GM12878 (cell line): ENCODE measurements around the gene CCR3. TPM values are rescaled to one million over a fixed set of nuclear protein-coding genes. Genes with fewer than 3 reads are reported as not detected.

ENCODE experiments used
- ASH2L ChIP-seq: fragments of 300-600, 200-600 bp; sonication (generic); IDR thresholded peaks from 2 replicates; pipeline ENCODE4 v1.6.1; 2017; ENCODE audit warnings: low read depth, mild to moderate bottlenecking, borderline replicate concordance
- BACH1 ChIP-seq: fragments of 450-650 bp; IDR thresholded peaks from 2 replicates; pipeline ENCODE4 v1.6.1; 2017; ENCODE audit warnings: mild to moderate bottlenecking, borderline replicate concordance
- BCL11A ChIP-seq: IDR thresholded peaks from 2 replicates; pipeline ENCODE4 v1.6.1; 2011; ENCODE audit warnings: low read depth, low read length
- CBFB ChIP-seq: IDR thresholded peaks from 2 replicates; pipeline ENCODE4 v1.6.1; 2016; ENCODE audit warnings: antibody characterized with exemption, low read depth
- CHD2 ChIP-seq: IDR thresholded peaks from 2 replicates; pipeline ENCODE4 v1.6.1; 2011; ENCODE audit warnings: low read depth, low read length, improper control_type of control experiment, borderline replicate concordance
- EGR1 ChIP-seq, 2 experiments: IDR thresholded peaks; 1 replicate in 1 of 2; 2 replicates in 1 of 2; pipeline ENCODE4 v1.6.1; 2011 to 2012; ENCODE audit warnings: low read depth in 2 of 2, low read length in 2 of 2, borderline replicate concordance in 1 of 2, mild to moderate bottlenecking in 1 of 2, moderate library complexity in 1 of 2
- HDAC2 ChIP-seq: fragments of 200-600 bp; sonication (generic); IDR thresholded peaks from 2 replicates; pipeline ENCODE4 v1.6.1; 2017
- MEF2A ChIP-seq: IDR thresholded peaks from 2 replicates; pipeline ENCODE4 v1.6.1; 2011; ENCODE audit warnings: low read depth, mild to moderate bottlenecking, low read length, moderate library complexity; ENCODE audit not compliant: insufficient read depth
- MYB ChIP-seq: fragments of 150-350 bp; IDR thresholded peaks from 2 replicates; pipeline ENCODE4 v1.6.1; 2014; ENCODE audit warnings: mild to moderate bottlenecking, low read depth, low read length, borderline replicate concordance
- NFXL1 ChIP-seq: fragments of 450-650 bp; IDR thresholded peaks from 2 replicates; pipeline ENCODE4 v1.6.1; 2017; ENCODE audit warnings: antibody characterized with exemption, mild to moderate bottlenecking, borderline replicate concordance
- NR2C1 ChIP-seq: fragments of 450-650 bp; IDR thresholded peaks from 2 replicates; pipeline ENCODE4 v1.6.1; 2017; ENCODE audit warnings: antibody characterized with exemption, mild to moderate bottlenecking, moderate library complexity
- POLR2AphosphoS5 ChIP-seq: IDR thresholded peaks from 2 replicates; pipeline ENCODE4 v1.6.1; 2011; ENCODE audit warnings: mild to moderate bottlenecking, low read length, inconsistent platforms
- RFX5 ChIP-seq: IDR thresholded peaks from 2 replicates; pipeline ENCODE4 v1.6.1; 2011; ENCODE audit warnings: low read depth, low read length, improper control_type of control experiment
- SIN3A ChIP-seq: IDR thresholded peaks from 2 replicates; pipeline ENCODE4 v1.6.1; 2012; ENCODE audit warnings: low read depth, low read length, improper control_type of control experiment
- SMAD1 ChIP-seq: fragments of 450-650 bp; IDR thresholded peaks from 2 replicates; pipeline ENCODE4 v1.6.1; 2018; ENCODE audit warnings: mild to moderate bottlenecking, low read depth; ENCODE audit not compliant: partially characterized antibody
- SMARCA5 ChIP-seq: fragments of 450-650 bp; IDR thresholded peaks from 2 replicates; pipeline ENCODE4 v1.6.1; 2017; ENCODE audit warnings: mild to moderate bottlenecking
- SP1 ChIP-seq: IDR thresholded peaks from one replicate; pipeline ENCODE4 v1.6.1; 2011; ENCODE audit warnings: low read depth, low read length
- SRF ChIP-seq, 2 experiments: IDR thresholded peaks; 2 replicates each; pipeline ENCODE4 v1.6.1; 2011; ENCODE audit warnings: low read depth in 2 of 2, low read length in 2 of 2, mild to moderate bottlenecking in 1 of 2, moderate library complexity in 1 of 2
- STAT3 ChIP-seq: IDR thresholded peaks from 2 replicates; pipeline ENCODE4 v1.6.1; 2011; ENCODE audit warnings: low read depth, low read length, improper control_type of control experiment
- SUZ12 ChIP-seq: fragments of 200-600 bp; sonication (generic); IDR thresholded peaks from one replicate; pipeline ENCODE4 v1.6.1; 2018; ENCODE audit warnings: antibody characterized with exemption, mild to moderate bottlenecking; ENCODE audit not compliant: unreplicated experiment
- ZBED1 ChIP-seq: IDR thresholded peaks from 2 replicates; pipeline ENCODE4 v1.6.1; 2016; ENCODE audit warnings: borderline replicate concordance
- ZBTB33 ChIP-seq: fragments of 450-650 bp; IDR thresholded peaks from 2 replicates; pipeline ENCODE4 v1.6.1; 2017; ENCODE audit warnings: mild to moderate bottlenecking
- polyA plus RNA-seq, 11 experiments: library from polyadenylated mRNA; depleted of rRNA in 4 of 11; unstranded in 6 of 11; stranded (reverse) in 5 of 11; fragments of >200 nt; fragmentation: Nextera tagmentation in 4 of 11; fragmentation: Illumina TruSeq in 1 of 11; extraction: Ambion mirVana in 4 of 11; extraction: Trizol in 1 of 11; gene quantifications; 1 replicate in 1 of 11; 2 replicates in 10 of 11; pipeline versions ENCODE4 v1.2.1 to v1.2.3, GENCODE V29; 2011 to 2016; ENCODE audit warnings: inconsistent platforms in 2 of 11, missing spikeins in 2 of 11, low read depth in 1 of 11
- total RNA-seq, 4 experiments: library from RNA; depleted of rRNA in 3 of 4; stranded (reverse); fragments of >200 nt in 3 of 4; fragmentation: Illumina TruSeq in 1 of 4; extraction: Trizol in 1 of 4; gene quantifications; 2 replicates each; pipeline versions ENCODE4 v1.2.1 to v1.2.3, GENCODE V29; 2013 to 2021
- TF ChIP-seq, protein P1 (sequence below): IDR thresholded peaks from 2 replicates; pipeline ENCODE4 v1.6.1; 2011; ENCODE audit warnings: low read depth, low read length, improper control_type of control experiment, borderline replicate concordance
- TF ChIP-seq, protein P2 (sequence below): fragments of 450-650 bp; IDR thresholded peaks from 2 replicates; pipeline ENCODE4 v1.6.1; 2014; ENCODE audit warnings: mild to moderate bottlenecking
- TF ChIP-seq, protein P3 (sequence below): fragments of 450-650 bp; IDR thresholded peaks from 2 replicates; pipeline ENCODE4 v1.6.1; 2018; ENCODE audit warnings: borderline replicate concordance, mild to moderate bottlenecking; ENCODE audit not compliant: partially characterized antibody

Gene CCR3
- total and polyA plus RNA-seq, 10 of the 15 experiments (the other 5 are each of a cell fraction or from before 2014, with no cell fraction given) = 0.13 to 0.78 (median 0.41) TPM; not detected in 1

GRCh38 chr3:46293991-46294833, 52.0 kb downstream of the CCR3 start (continued):
- TF ChIP-seq CHD2 (no peak), NFXL1 (no peak), BCL11A (peak; percentile 66; the same call in 1 of the 2 replicates), ZBTB33 (no peak), SRF (IDR thresholded peaks at IDR 0.05; ENCODE audit: low read depth in 2 of 2, low read length in 2 of 2) (no peak), HDAC2 (no peak), SMARCA5 (no peak), RFX5 (no peak), MYB (no peak), ZBED1 (0 out of 2 replicates have a peak, but pooled peaks have one; percentile 36), SMAD1 (no peak), ASH2L (no peak), CBFB (no peak), BACH1 (0 out of 2 replicates have a peak, but pooled peaks have one; percentile 21), STAT3 (no peak), EGR1 (IDR thresholded peaks at IDR 0.05; ENCODE audit: borderline replicate concordance in 1 of 2, low read depth in 2 of 2, low read length in 2 of 2) (peak in 1 of 2 experiments; percentile 63; a peak in 2 of 3 replicates), SUZ12 (no peak), SP1 (no peak), MEF2A (0 out of 2 replicates have a peak, but pooled peaks have one; percentile 32), POLR2AphosphoS5 (no peak), SIN3A (no peak), NR2C1 (no peak)
- TF ChIP-seq, protein P1, sequence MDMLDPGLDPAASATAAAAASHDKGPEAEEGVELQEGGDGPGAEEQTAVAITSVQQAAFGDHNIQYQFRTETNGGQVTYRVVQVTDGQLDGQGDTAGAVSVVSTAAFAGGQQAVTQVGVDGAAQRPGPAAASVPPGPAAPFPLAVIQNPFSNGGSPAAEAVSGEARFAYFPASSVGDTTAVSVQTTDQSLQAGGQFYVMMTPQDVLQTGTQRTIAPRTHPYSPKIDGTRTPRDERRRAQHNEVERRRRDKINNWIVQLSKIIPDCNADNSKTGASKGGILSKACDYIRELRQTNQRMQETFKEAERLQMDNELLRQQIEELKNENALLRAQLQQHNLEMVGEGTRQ = no peak
- TF ChIP-seq, protein P2, sequence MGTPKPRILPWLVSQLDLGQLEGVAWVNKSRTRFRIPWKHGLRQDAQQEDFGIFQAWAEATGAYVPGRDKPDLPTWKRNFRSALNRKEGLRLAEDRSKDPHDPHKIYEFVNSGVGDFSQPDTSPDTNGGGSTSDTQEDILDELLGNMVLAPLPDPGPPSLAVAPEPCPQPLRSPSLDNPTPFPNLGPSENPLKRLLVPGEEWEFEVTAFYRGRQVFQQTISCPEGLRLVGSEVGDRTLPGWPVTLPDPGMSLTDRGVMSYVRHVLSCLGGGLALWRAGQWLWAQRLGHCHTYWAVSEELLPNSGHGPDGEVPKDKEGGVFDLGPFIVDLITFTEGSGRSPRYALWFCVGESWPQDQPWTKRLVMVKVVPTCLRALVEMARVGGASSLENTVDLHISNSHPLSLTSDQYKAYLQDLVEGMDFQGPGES = no peak
- TF ChIP-seq, protein P3, sequence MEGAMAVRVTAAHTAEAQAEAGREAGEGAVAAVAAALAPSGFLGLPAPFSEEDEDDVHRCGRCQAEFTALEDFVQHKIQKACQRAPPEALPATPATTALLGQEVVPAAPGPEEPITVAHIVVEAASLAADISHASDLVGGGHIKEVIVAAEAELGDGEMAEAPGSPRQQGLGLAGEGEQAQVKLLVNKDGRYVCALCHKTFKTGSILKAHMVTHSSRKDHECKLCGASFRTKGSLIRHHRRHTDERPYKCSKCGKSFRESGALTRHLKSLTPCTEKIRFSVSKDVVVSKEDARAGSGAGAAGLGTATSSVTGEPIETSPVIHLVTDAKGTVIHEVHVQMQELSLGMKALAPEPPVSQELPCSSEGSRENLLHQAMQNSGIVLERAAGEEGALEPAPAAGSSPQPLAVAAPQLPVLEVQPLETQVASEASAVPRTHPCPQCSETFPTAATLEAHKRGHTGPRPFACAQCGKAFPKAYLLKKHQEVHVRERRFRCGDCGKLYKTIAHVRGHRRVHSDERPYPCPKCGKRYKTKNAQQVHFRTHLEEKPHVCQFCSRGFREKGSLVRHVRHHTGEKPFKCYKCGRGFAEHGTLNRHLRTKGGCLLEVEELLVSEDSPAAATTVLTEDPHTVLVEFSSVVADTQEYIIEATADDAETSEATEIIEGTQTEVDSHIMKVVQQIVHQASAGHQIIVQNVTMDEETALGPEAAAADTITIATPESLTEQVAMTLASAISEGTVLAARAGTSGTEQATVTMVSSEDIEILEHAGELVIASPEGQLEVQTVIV = no peak
